Measurements from ENCODE around the gene DKK3.

DKK3 gene

DNA sequence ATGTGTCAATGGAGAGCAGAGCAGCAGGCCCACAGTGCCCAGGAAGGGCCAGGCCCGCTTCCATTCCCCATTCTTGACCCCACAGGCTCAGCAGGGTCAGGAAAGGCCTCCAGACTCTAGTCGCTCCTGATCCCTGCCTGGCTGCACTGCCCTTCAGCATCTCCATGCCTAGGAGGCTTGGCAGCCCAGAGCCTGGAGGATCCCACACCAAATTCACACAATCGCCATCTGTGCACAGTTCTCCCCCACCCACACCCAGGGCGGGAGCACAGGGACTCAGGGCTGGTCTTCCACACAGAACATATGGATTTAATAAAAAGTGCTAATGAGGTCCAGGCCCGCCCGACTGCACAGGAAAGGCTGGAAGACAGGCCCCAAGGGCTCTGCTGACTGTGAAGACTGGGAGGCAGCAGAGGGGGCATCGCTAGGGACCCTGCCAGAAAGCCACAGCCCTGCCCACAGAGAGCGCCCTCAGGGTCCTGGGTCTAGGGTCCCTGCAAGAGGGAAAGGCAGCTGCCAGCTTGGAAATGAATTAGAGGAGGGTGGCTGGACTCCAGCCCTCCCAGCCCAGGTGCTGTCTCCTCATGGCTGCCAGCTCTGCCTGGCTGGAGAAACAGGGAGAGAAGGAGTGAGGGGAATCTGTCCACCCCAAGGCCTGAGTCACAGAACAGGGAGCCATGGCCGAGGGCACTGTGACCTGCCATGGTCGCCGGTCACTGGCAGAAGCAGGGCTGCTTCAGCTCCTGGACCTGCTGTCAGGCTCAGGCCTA is 39.7 kb downstream of the DKK3 start:
- no peak for DNase-seq (ENCODE audit: low read depth, low spot score)

DNA sequence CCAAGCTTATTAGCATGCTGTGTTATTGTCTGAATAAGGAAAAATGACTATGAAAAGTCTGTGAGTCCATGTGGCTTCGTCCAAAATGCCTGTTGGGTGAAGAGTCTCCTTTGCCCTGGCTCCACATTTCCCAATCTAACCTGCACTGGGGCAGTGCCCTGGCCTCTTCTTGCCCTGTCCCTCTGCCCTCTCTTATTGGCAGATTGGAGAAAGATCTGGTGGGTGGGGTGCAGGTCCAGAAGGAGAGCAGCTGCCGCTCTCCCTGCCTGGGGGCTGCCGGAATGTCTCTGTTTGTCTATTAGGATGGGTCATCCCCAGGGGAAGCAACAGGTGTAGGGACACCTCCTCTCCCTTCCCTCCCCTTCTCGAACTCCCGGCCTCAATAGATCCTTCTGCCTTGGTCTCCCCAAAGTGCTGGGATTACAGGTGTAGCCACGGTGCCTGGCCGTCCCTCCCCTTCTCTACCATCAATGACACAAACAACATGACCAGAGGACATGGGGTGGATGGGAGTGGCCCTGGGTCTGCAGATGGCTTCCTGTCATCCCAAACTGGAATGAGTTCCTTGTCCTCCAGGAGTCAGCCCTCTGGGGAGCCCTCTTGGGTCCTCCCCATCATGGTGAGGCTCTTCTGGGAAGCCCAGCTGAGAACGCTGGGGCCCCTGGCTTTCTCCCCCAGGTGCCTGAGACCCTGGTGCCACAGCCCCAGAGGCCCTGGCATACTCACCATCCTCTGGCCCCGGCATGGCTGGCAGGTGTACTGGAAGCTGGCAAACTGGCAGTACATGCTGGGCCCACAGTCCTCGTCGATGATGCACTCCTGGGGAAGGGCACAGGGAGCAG is 40.5 kb downstream of the DKK3 start:
- DNase-seq (ENCODE audit: low read depth, low spot score): no peak

DNA sequence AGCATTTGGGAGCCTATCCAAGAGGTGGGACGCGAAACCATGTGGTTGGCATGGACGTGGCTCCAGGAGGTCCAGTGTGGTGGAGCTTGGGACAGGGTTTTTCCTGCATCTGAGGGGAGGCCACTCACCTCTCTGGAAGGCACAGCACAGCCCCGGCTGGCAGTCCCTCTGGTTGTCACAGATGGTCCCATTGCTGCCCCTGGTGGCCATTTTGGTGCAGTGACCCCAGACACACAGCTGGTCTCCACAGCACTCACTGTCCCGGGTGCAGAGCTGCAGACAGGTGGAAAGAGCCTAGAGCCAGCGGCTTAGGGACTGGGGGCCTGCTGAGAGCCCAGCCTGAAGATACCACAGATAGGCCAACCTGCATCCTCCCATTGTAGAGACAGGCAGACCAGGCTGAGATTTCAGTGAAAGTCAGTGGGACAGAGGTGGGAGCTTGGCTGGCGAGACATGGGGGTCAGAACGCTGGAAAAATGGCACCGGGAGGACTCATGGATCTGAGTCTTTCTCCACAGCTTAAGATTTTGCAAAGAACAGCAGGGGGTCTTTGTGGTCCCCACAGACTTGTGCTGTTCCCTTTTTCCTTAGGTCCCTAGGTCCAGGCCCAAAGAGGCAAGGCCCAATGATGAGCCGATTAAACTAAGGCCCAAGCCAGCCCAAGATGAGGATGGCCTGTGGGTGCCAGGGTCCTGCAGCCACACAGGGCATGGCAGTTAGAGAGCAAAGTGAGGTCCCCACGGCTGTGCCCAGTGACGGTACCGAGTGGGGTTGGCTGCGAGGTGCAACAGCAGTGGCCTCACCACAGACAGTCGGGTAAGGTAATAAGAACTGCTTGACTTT is 41.4 kb downstream of the DKK3 start:
- DNase-seq (ENCODE audit: low read depth, low spot score): no peak

DNA sequence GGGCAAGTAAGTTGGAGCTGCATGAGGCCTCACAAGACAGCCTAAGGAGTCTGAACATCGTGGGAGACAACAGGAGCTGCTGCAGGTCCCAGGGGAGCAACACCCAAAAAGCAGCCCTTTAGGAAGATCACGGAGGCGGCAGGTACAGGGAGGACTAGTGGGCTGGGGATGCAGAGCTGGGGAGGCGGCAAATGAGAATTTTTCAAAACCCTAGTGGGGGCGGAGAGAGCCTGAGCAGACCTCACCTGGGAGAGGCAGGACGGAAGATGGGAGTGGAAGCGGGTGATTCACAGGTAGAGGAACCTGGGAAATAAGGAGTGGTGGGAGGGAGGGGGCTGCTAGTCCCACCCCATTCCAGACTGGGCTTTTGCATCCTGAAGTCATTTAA is 42.1 kb downstream of the DKK3 start:
- DNase-seq (ENCODE audit: low read depth, low spot score): no peak

DNA sequence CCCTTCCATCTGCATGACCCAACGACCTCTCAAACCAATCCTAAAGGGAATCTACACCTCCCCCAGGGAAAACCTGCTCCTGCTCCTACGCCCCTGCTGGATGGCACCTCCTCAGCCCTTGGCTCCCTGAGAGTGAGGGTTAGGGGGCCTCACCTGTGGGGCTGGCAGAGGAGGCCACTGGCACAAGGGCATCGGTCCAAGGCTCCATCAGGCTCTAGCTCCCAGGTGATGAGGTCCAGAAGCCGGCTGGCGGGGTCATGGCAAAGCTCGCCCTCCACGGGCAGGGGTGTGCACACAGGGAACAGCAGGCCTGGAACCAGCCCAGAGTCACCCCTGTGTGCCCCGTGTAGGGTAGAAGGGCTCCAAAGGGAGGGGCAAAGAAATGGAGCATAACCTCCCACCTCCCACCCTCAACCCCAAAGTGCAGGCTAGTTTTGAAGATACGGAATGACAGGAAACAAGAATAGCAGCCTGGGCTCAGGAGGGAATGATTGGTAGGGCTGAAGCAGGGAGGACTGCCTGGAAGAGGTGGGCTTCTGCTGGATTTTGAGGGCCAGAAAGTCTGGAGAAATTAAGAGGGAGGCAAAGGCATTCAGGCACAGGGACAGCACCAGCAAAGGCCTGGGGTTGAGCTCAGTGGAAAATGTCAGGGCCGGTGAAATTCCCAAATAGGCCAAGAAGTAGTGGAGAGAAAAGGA is 42.6 kb downstream of the DKK3 start:
- DNase-seq (ENCODE audit: low read depth, low spot score): no peak

DNA sequence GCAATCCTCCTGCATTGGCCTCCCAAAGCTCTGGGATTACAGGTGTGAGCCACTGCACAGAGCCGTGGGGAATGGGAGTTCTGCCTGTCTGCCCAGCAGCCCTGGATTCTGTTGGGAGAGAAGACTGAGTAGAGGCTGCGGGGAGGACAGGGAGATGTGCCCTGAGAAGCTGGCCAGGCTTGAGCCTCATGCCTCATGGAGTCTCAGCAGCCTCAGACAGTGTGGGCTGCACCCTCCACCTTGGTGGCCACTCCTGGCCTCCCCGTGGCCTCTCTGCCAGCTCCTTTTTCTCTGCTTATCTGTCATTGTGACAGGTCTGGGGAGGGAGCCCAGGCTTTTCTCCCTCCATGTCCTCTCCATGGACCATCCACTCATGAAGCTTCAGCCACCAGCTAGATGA is 43.2 kb downstream of the DKK3 start:
- no peak for DNase-seq (ENCODE audit: low read depth, low spot score)

DNA sequence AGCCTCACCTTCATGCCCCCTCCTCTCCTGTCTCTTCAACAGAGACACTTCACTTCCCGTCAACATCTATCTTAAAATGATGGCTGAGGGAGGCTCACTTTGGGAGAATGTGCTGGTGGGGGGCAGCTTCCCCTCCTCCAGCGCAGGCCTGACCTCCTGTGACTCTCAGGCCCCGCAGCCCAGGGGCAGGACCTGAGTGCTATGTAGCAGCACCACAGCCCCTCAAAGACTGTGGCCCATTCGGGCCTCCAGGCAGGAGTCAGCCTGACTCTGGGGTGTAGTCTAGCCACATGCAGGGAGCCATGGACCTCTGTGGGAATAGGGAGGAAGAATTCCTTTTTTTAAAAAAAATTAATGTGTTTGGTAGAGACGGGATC is 43.7 kb downstream of the DKK3 start:
- no peak for DNase-seq (ENCODE audit: low read depth, low spot score)

DNA sequence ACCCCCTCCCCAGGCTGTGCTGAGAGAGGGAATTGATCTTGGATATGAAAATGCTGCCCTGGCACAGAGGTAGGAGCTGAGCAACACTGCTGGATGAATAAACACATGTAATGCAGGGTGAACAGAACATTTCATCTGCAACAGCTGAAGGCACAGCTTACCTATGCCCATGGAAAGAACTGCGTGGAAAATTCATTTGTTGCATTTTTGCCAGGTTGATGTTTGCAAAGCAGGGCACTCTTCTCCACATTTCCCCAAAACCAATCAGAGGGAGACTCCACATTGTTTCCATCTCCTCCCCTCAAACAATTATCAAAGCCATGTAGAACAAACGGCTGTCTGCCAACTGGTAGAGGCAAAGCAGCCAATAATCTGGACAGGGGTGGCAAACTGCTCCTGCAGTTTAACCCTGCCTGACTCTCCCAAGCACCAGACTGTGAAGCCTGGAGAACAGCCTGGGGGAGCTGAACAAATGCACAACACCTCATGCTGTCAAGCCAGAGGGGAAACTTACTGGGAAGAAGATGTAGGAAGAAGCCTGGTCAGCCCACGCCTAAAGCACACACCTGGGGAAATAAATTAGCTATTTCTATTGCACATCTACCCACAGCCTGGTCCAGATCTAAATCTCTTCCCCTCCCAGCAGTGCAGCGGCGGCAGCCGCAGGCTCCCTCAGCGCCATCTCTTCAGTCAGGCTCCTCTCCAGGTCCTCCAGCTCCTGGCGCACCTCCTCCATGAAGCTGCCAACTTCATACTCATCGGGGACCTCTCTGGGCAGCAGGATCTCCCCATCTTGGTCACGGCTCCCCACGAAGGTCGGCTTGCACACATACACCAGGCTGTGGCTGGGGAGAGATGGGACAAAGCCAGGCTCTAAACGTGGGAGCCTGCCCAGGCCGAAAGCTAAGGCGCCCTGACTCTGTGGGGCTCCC is 44.3 kb downstream of the DKK3 start:
- no peak for DNase-seq (ENCODE audit: low read depth, low spot score)

DNA sequence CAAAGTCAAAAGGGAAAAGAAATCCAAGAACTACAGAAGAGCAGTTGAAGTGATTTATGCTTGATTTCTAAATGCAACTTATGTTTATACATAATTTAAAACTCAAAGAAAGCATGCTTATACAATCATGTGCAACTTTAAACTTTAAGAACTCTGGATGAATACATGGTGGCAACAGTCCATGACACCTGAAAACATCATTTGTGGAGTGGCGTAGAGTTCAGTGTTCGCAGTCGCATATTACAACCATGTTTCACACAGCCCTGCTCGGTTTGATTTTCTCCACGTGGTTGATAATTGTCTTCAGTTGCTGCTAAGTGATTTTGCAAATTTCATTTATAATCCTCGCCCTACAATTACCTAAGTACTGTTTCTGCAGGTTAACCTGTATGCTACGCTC is 45.4 kb downstream of the DKK3 start:
- DNase-seq (ENCODE audit: low read depth, low spot score): no peak

DNA sequence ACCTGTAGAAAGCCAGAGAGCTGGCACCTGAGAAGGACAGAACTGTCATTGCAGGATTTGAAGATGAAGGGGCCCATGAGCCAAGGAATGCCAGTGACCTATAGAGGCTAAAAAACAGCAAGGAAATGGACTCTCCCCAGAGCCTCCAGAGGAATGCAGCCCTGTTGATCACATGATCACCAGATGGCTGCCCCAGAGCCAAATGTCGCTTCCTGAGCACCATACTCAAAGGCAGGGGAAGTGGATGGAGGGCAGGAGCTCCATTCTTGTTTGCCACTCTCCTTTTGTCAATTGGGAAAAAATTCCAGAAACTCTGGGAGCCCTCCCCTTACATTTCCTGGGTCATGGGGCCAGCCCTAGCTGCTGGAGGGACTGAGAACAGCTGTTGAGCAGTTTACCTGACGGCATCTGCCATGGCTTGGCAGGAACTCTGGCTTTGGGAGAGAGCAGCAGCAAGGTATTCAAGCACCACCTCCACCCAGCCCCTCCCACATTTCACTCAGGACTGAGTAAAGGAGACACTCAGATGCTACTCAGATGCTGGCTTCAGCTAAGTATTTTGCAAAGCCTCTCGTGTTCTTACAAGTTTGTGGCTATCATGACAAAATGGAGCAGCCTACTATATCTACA is 46.9 kb downstream of the DKK3 start:
- DNase-seq (ENCODE audit: low read depth, low spot score): no peak

DNA sequence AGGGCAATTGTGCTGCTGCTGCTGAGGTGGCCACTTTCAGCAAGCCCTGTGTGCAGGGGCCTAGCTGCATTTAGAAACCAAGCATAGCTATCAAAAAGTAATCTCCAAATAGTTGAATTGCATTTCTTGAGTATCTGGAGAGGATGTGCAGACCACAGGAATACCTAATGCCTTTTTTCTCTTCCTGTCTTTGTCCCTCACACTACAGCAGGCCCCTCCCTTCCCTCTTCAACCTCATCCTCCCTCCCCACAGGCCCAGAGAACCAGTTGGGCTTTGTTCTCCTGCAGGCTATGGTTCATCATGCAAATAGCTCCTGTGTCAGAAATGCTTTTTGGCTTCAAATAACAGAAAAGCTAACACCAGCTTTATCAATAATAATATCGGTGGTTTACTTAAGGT is 47.7 kb downstream of the DKK3 start:
- DNase-seq (ENCODE audit: low read depth, low spot score): no peak

DNA sequence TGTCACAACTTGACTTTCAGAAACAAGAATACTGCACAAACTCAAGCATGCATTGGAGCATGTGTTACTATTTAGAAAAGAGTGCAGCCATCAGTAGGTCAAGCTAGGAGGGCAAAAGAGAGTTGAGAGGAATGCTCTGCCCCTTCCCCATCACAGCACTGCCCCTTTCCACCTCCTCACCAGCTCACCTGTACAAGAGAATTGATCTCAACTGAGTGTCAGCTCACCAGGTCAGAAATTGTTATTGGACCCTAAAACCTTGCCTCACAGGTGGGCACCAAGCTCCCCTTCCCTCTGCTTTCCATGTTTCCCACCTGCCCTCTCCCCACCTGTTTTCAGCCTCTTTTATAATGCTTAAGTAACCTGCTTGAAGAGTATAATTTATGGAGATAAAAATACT is 48.8 kb downstream of the DKK3 start:
- no peak for DNase-seq (ENCODE audit: low read depth, low spot score)

DNA sequence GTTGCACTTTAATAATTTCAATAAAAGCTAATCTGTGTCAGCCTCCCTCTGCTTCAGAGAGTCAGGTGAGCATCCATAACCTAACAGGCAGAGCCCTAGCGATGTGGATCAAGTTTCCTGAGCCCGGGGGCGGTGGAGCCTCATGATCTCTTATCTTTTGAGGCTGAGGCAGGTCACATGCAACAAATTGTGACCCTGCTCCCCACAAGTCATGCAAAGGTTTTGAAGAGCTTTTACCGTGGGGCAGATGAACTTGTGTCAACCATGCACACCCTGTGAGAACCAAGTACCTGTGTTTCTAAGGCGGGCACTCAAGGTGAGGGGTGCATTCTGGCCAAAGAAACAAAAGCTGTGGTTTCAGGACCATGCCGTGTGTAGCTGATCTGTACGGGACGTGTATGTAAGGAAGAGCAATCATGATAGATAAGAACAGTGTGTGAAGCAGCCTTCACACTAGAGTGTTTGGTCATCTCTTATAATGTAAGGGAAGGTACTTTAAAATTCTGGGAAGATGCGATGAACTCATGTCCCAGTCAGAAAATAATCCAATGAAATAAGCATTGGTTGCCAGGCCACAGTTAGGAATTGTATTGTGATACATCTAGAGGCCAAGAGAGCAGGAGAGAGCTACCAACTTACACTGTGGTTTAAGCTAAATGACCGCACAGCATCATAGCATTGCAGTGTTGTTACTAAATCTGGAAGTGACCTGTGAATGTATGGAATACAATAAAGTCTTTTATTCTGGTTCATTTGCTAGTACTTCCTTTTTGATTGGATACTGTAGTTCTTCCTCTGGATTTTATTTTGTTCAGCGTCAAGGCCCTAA is 49.8 kb downstream of the DKK3 start:
- DNase-seq (ENCODE audit: low read depth, low spot score): no peak

DNA sequence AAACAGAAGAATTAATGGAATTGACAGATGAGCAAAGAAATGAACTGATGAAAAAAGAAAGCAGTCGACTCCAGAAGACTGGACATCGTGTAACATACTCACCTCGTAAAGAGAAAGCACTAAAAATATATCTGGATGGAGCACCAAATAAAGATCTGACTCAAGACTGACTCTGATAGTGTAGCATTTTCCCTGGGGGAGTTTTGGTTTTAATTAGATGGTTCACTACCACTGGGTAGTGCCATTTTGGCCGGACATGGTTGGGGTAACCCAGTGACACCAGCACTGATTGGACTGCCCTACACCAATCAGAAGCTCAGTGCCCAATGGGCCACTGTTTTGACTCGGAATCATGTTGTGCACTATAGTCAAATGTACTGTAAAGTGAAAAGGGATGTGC is 52.4 kb downstream of the DKK3 start:
- DNase-seq (ENCODE audit: low read depth, low spot score): no peak

DNA sequence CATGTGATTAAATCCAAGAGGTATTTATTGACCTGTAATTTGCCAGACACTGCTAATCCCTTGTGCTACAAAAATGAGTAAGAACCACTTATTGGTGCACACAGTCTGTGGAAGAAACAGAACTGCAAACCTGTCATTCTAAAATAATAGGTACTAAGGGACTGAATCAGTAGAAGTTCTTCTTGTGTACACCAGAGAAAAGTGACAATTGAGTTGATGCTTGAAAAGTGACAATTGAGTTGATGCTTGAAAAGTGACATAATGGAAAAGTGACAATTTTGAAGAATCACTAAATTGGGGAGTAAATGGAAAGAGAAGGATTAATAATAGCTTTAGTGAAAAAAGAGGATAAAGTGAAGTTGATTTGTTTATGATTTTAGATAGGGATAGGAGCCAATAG is 56.4 kb downstream of the DKK3 start:
- no peak for DNase-seq (ENCODE audit: low read depth, low spot score)

DNA sequence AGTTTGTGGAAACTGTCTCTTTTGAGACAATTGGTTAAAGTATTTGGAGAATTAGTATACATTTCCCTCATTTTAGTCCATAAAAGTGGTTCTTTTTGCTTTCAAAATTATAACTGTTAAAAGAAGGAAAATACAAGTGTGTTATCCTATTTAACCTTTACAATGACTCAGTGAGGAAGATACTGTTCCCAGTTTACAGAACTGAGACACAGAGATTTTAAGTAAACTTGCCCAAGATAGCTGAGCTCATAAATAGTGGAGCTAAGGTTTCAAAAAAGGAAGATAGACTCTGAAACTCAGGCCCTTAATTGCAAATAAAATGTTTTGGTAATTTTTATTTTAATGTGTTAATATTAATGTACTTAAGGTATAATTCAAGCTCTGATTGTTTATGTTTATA is 58.9 kb downstream of the DKK3 start:
- DNase-seq (ENCODE audit: low read depth, low spot score): no peak

DNA sequence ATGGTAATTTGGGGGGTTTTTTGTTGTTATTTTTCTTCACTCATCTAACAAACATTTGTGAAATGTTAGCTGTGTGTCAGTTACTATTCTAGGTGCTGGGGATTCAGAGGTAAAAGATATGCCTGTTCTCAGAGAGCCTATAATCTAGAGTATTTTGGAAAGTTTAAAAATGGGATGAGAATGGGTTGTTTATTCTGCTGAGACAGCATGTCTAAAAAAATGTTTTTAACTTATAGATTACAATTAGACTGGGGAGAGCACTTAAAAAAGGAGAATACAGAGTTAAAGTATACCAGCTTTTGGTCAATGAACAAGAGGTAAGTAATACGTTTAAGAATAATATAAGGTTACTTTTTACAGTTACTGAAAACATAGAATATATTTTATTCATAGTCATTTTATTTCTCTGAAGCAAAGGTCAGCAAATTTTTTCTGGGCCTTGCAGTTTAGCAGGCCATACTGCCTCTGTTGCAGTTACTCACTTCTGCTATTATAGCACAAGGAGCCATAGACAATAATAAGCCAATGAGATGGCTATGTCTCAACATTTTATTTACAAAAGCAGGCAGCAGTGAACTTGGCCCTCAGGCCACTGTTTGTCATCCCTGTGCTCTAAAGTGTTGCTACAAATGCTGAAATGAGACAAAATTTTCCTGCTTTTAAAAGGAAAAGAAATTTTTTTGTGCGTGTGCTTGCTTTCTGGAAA is 60.0 kb downstream of the DKK3 start:
- no peak for DNase-seq (ENCODE audit: low read depth, low spot score)

DNA sequence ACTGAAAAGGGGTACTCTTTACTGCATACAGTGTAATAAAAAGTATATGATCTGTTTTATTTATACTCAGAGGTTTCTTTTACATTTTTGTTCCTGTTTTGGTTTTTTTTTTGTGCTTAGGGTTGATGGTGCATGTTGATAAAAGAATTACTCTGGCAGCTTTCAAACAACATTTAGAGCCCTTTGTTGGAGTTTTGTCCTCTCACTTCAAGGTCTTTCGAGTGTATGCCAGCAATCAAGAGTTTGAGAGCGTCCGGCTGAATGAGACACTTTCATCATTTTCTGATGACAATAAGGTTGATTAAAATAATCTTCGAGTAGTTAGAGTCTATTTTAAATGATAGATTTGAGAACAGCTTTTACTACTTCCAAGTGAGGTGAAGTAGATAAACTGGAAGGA is 60.6 kb downstream of the DKK3 start:
- DNase-seq (ENCODE audit: low read depth, low spot score): no peak

DNA sequence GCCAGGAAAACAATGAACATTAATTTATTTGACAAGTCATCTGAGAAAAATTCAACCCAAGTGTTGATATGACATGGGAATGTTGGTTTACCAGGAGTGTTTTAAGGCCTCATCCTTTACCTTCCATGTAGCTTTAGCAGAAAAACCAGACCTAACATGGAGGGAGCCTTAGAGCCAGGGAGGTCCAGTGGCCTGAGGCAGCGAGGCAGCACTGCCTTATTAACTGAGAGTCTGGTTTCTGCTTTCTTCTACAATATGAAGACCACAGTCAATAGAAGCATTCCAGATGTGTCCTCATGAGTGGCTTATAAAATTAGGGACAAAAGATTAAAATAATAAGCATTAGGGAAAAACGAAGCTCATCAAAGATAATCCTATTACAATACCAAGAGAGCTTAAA is 61.5 kb downstream of the DKK3 start:
- DNase-seq (ENCODE audit: low read depth, low spot score): no peak

All from smooth muscle cell of the brain vasculature (primary cell).